Spleen (tissue), 7 donors: ENCODE data around the gene XPR1.
"Not testable (repeated sequence)": the region's sequence is repeated elsewhere in the genome, so short reads cannot be mapped to it uniquely, and the experiment has no call there.

Experiments used
- POLR2A ChIP-seq, 3 donors: fragments of 450-650 bp; IDR thresholded peaks; one replicate each; pipeline ENCODE4 v1.5.1; 2017; ENCODE audit warnings: antibody characterized with exemption in 3 of 3, mild to moderate bottlenecking in 1 of 3
- POLR2AphosphoS5 ChIP-seq, 3 donors: sonication (generic); formaldehyde crosslinking; IDR thresholded peaks; one replicate each; pipeline ENCODE4 v1.5.1; 2017; ENCODE audit warnings: antibody characterized with exemption in 3 of 3
- TF ChIP-seq, protein P1 (sequence below), 11 experiments: fragments of 200-600 bp in 7 of 11; fragments of 450-650 bp in 4 of 11; sonication (generic) in 4 of 11; IDR thresholded peaks in 8 of 11; conservative IDR thresholded peaks in 3 of 11; 1 replicate in 7 of 11; 2 replicates in 4 of 11; pipeline versions ENCODE4 v1.4.0 to v1.8.0; 2016 to 2021; ENCODE audit warnings: antibody characterized with exemption in 11 of 11, inconsistent platforms in 4 of 11, mild to moderate bottlenecking in 1 of 11
- donor health status: DM: no; HTN: no; CAD: no; lungs with moderate emphysema.
- donor health status: DM: no; HTN: no; CAD: no.
- donor health status: DM: no; HTN: no; CAD: no.

DNA sequence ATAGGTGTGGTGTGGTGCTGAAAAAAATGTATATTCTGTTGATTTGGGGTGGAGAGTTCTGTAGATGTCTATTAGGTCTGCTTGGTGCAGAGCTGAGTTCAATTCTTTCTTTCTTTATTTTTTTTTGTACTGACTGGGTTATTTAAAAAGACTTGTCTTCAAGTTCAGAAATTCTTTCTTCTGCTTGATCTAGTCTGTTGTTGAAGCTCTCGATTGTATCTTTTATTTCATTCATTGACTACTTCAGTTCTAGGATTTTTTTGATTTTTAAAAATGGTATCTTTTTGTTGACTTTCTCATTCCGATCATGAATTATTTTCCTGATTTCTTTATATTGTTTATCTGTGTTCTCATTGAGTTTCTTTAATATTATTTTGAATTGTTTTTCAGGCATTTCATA, 70.6 kb downstream of the XPR1 start:
- TF ChIP-seq, protein P1, sequence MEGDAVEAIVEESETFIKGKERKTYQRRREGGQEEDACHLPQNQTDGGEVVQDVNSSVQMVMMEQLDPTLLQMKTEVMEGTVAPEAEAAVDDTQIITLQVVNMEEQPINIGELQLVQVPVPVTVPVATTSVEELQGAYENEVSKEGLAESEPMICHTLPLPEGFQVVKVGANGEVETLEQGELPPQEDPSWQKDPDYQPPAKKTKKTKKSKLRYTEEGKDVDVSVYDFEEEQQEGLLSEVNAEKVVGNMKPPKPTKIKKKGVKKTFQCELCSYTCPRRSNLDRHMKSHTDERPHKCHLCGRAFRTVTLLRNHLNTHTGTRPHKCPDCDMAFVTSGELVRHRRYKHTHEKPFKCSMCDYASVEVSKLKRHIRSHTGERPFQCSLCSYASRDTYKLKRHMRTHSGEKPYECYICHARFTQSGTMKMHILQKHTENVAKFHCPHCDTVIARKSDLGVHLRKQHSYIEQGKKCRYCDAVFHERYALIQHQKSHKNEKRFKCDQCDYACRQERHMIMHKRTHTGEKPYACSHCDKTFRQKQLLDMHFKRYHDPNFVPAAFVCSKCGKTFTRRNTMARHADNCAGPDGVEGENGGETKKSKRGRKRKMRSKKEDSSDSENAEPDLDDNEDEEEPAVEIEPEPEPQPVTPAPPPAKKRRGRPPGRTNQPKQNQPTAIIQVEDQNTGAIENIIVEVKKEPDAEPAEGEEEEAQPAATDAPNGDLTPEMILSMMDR (IDR thresholded peaks at IDR 0.05 in 8 of 11, conservative IDR thresholded peaks at IDR 0.05 in 3 of 11): not testable (repeated sequence)
- TF ChIP-seq POLR2A, POLR2AphosphoS5 (IDR thresholded peaks at IDR 0.05): not testable (repeated sequence)
